Mucosa of descending colon (tissue), 3 donors: Measurements from ENCODE around the gene BRINP1. TPM values are rescaled to one million over a fixed set of nuclear protein-coding genes. Genes with fewer than 3 reads are reported as not detected.

Source experiments
- ATAC-seq: fragments of 200-7000 bp; cut with Tn5 transposase; one replicate; pipeline ENCODE4 v1.9.1; 2020; ENCODE audit warnings: mild to moderate bottlenecking, moderate library complexity
- DNase-seq, 3 donors: peaks; one replicate each; pipeline ENCODE4 v3.0.0-alpha.2; 2020
- H3K36me3 ChIP-seq: fragments of 200-600 bp; one replicate; pipeline ENCODE4 v1.8.0; 2021; ENCODE audit warnings: low read depth, mild to moderate bottlenecking
- H3K4me1 ChIP-seq: fragments of 200-600 bp; one replicate; pipeline ENCODE4 v1.8.0; 2021; ENCODE audit warnings: low read depth, mild to moderate bottlenecking
- H3K4me3 ChIP-seq: fragments of 200-600 bp; one replicate; pipeline ENCODE4 v1.8.0; 2021; ENCODE audit warnings: mild to moderate bottlenecking
- H3K9me3 ChIP-seq: fragments of 200-600 bp; one replicate; pipeline ENCODE4 v1.8.0; 2021; ENCODE audit warnings: mild to moderate bottlenecking
- intact Hi-C, 2 donors: fragments of 100-400 bp; cut with DNase I in 1 of 2; cut with micrococcal nuclease in 1 of 2; formaldehyde crosslinking; loops; one replicate each; pipeline versions ENCODE4 v1.11.0 to v1.11.1; 2022; cut with DNase I, micrococcal nuclease
- total RNA-seq, 3 donors: library from RNA; stranded (reverse); fragmentation: NEBNext Ultra II Directional in 2 of 3; extraction: Animal tissue kit (Norgen Biotek cat#: 25700) in 2 of 3; gene quantifications; one replicate each; pipeline versions ENCODE4 v1.2.1 to v1.2.4, GENCODE V29; 2021 to 2023
- TF ChIP-seq, protein P1 (sequence below): fragments of 200-600 bp; IDR thresholded peaks from one replicate; pipeline ENCODE4 v1.8.0; 2022; ENCODE audit warnings: antibody characterized with exemption, mild to moderate bottlenecking
- donor health status: DM: no; HTN: no; CAD: no; lungs with moderate emphysema.
- donor health status: DM: no; HTN: no; CAD: no.
- donor health status: DM: no; HTN: yes; CAD: no.

BRINP1 gene
- total RNA-seq, 3 donors from 2014 or later, result 0.09 to 0.29 (median 0.25) TPM

DNA sequence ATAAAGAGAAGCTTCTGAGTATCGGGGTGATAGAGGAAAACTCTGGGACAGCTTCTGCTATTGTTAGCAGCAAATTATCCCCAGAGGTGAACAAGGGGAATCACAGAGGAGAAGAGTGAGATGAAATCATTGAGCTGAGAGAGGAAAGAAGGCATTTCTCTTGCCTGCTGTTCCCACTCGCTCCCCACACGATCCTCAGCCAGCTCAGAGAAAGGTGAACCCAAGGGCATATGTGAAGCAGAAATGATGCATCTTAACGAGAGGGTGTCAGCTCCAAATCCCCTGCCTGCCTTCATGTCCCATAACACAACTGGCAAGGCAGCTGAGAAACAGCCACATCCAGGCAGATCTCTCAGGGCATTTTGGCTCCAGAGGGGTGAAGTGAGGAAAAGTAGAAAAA is 111.6 kb downstream of the BRINP1 start:
- Histone ChIP-seq H3K36me3 (no peaks in the 10 kb centered on the region), H3K4me3 (no peak overlapping the region), H3K4me1 (no peaks in the 10 kb centered on the region), H3K9me3 (no peaks in the 10 kb centered on the region)
- ATAC-seq (no peak), DNase-seq (no peak)
- intact Hi-C loops, result no loop called here
- TF ChIP-seq, protein P1, sequence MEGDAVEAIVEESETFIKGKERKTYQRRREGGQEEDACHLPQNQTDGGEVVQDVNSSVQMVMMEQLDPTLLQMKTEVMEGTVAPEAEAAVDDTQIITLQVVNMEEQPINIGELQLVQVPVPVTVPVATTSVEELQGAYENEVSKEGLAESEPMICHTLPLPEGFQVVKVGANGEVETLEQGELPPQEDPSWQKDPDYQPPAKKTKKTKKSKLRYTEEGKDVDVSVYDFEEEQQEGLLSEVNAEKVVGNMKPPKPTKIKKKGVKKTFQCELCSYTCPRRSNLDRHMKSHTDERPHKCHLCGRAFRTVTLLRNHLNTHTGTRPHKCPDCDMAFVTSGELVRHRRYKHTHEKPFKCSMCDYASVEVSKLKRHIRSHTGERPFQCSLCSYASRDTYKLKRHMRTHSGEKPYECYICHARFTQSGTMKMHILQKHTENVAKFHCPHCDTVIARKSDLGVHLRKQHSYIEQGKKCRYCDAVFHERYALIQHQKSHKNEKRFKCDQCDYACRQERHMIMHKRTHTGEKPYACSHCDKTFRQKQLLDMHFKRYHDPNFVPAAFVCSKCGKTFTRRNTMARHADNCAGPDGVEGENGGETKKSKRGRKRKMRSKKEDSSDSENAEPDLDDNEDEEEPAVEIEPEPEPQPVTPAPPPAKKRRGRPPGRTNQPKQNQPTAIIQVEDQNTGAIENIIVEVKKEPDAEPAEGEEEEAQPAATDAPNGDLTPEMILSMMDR, result no peak

DNA sequence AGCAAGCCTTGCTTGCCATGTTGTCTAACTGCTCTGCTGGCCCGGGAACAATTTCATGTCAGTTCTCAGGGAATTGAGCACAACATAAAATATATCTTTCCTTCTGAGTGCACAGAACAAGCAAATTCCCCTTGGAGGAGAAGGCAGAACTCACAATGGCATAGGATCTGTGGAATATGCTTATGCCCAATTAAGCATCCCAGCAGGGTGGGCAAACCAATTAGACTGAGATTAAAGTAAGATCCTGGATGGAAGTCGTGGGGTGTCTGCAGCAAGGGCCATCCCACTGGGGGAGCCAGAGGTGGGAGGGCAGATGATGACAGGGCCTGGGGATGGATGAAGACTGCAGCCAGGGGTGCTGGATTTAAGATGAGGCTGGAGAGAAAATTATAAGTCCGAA is 114.1 kb downstream of the BRINP1 start:
- DNase-seq, result no peak
- no peaks in the 10 kb centered on the region for H3K4me1 ChIP-seq
- H3K4me3 ChIP-seq, result no peak overlapping the region
- H3K36me3 ChIP-seq, result no peaks in the 10 kb centered on the region
- no peaks in the 10 kb centered on the region for H3K9me3 ChIP-seq
- no peak for ATAC-seq
- TF ChIP-seq, protein P1, result no peak
- intact Hi-C loops, result no loop called here

DNA sequence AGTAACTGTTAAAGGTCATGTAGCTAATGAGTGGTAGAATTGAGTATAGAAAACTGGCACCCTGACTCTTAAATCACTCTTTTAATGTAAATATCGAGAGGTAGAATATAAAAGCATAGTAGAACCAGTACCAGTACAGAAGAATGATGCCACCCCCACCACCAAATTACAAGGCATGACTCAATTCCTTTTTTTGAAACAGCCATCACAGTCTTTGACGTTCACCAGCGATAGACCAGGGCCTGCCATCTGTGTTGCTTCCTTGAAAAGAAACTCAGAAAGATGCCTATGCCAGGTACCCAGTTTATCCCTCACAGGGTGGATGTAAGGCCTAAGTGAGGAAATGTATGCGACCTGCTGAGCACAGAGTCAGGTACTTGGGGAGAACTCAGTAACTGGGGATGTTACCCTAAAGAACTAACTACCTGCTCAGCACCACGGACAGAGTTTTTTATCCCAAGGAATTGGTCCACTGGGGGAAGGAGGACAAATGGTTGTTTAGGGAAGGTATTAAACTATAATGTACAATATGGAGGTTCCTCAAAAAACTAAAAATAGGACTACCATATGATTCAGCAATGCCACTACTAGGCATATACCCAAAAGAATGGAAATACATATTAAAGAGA is 116.5 kb downstream of the BRINP1 start:
- Histone ChIP-seq H3K4me1 (no peaks in the 10 kb centered on the region), H3K9me3 (no peaks in the 10 kb centered on the region), H3K4me3 (no peak overlapping the region), H3K36me3 (no peaks in the 10 kb centered on the region)
- TF ChIP-seq, protein P1, result no peak
- ATAC-seq (no peak), DNase-seq (no peak)
- intact Hi-C loops, result no loop called here

DNA sequence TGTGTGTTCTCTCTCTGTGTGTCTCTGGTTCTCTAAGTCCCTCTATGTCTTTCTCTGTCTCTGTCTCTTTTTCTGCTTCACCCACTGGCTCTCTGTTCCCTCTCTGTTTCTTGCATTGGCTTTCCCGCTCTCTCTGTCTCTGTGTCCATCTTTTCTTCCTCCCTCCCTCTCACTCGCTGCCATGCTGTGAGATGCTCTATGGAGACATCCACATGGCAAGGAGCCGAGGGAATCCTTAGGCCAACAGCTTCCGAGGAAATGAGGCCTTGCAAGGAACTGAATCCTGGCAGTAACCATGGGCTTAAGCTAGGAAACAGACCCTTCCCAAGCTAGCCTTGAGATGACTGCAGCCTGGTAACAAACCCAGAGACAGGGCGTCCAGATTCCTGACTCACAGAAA is 117.3 kb downstream of the BRINP1 start:
- TF ChIP-seq, protein P1, result no peak
- no peak for ATAC-seq
- intact Hi-C loops, result no loop called here

DNA sequence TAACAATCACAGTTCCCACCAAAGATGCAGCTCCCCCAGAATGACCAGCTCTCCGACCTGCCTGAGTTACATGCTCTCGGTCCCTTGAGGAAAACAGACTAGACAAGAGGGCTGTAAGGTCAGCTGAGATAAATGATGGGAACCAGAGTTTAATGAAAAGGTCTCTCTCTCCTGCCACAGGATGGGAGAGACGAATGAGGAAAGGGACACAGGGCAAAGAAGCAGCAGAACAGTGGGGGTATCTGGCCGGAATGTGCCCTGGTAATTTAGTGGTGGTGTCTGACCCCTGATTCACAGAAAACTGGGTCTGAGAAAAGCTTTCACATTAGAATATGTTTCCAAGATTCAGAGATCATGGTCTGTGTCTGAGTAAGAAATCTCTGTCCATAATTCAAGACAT is 118.5 kb downstream of the BRINP1 start:
- no peaks in the 10 kb centered on the region for H3K4me1 ChIP-seq
- DNase-seq (no peak), ATAC-seq (no peak)
- H3K36me3 ChIP-seq, result no peaks in the 10 kb centered on the region
- TF ChIP-seq, protein P1, result no peak
- H3K4me3 ChIP-seq, result no peak overlapping the region
- no peaks in the 10 kb centered on the region for H3K9me3 ChIP-seq
- intact Hi-C loops, result no loop called here

More for the DNA sequence above, 117.3 kb downstream of the BRINP1 start:
- no peaks in the 10 kb centered on the region for H3K9me3 ChIP-seq
- no peaks in the 10 kb centered on the region for H3K36me3 ChIP-seq
- H3K4me1 ChIP-seq, result no peaks in the 10 kb centered on the region
- DNase-seq, result no peak
- no peak overlapping the region for H3K4me3 ChIP-seq

DNA sequence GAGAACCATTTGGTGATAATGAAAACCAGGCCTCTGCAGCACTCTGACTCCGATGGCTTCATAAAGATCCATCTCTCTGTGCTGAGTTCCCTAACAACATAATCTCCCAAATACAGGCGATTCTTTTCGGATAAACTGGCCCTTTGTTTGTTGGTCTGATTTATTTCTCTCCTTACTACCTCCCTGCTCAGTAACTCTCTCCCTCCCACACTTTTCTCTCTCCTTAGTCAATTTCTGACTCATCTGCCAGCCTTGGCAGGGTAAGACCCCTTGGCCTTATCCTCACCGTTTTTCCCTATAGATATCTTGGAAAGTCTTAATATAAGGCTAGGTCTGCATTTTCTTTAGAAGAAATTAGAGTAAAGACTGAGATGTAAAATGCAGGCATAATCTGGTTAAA is 128.7 kb downstream of the BRINP1 start:
- Histone ChIP-seq H3K36me3 (no peaks in the 10 kb centered on the region), H3K9me3 (no peaks in the 10 kb centered on the region), H3K4me1 (no peaks in the 10 kb centered on the region), H3K4me3 (no peak overlapping the region)
- DNase-seq, result no peak
- TF ChIP-seq, protein P1, result no peak
- intact Hi-C loops, result no loop called here
- ATAC-seq, result no peak
